MCF 10A (cell line): Measurements from ENCODE around the gene NADSYN1. TPM values are rescaled to one million over a fixed set of nuclear protein-coding genes. Genes with fewer than 3 reads are reported as not detected.
"Not testable (repeated sequence)": the region's sequence is repeated elsewhere in the genome, so short reads cannot be mapped to it uniquely, and the experiment has no call there.

Experiments
- BruUV-seq: library from RNA; stranded (reverse); fragments of 400-500 nt; replicated peaks from 2 replicates; lab custom pipeline; 2021; lab: Mats Ljungman, UMichigan
- CTCF ChIA-PET: fragments of 300-600 bp; sonication (Branson Sonifier 250); formaldehyde crosslinking; extraction: SDS; loops from one replicate; lab custom pipeline; 2021; ENCODE audit warnings: antibody characterized with exemption, inconsistent platforms; lab: Yijun Ruan, JAX
- POLR2A ChIA-PET: fragments of 300-600, 350-650 bp; sonication (Branson Sonifier 250); formaldehyde crosslinking; extraction: SDS; loops from one replicate; lab custom pipeline; 2020; ENCODE audit warnings: antibody characterized with exemption, inconsistent platforms; lab: Yijun Ruan, JAX
- DNase-seq: peaks from one replicate; pipeline ENCODE4 v3.0.0-alpha.2; 2018; ENCODE audit not compliant: unreplicated experiment
- H3K27ac Mint-ChIP-seq: one replicate; pipeline ENCODE4 v1.8.0; 2022; ENCODE audit warnings: mild to moderate bottlenecking, low read depth, mixed read lengths; ENCODE audit not compliant: unreplicated experiment
- H3K27me3 Mint-ChIP-seq: one replicate; pipeline ENCODE4 v1.8.0; 2022; ENCODE audit warnings: mixed read lengths; ENCODE audit not compliant: insufficient read depth, unreplicated experiment
- H3K36me3 Mint-ChIP-seq: one replicate; pipeline ENCODE4 v1.8.0; 2022; ENCODE audit warnings: mild to moderate bottlenecking, moderate library complexity, mixed read lengths; ENCODE audit not compliant: insufficient read depth, unreplicated experiment
- H3K4me1 Mint-ChIP-seq: one replicate; pipeline ENCODE4 v1.8.0; 2022; ENCODE audit warnings: mixed read lengths; ENCODE audit not compliant: insufficient read depth, unreplicated experiment
- H3K4me3 Mint-ChIP-seq: one replicate; pipeline ENCODE4 v1.8.0; 2022; ENCODE audit warnings: mild to moderate bottlenecking, moderate library complexity, mixed read lengths; ENCODE audit not compliant: unreplicated experiment
- H3K9me3 Mint-ChIP-seq: one replicate; pipeline ENCODE4 v1.8.0; 2022; ENCODE audit warnings: mixed read lengths; ENCODE audit not compliant: unreplicated experiment
- CTCF ChIP-seq: fragments of 200-600 bp; IDR thresholded peaks from one replicate; pipeline ENCODE4 v1.8.0; 2022; ENCODE audit warnings: antibody characterized with exemption, mild to moderate bottlenecking; ENCODE audit not compliant: unreplicated experiment
- intact Hi-C: fragments of 100-400 bp; cut with micrococcal nuclease; formaldehyde crosslinking; loops from 2 replicates; pipeline ENCODE4 v1.14.1; 2022
- total RNA-seq: library from RNA; stranded (reverse); gene quantifications from 2 replicates; pipeline ENCODE4 v1.2.3, GENCODE V29; 2022

NADSYN1 gene
- total RNA-seq, 1 experiment from 2014 or later, result 73.6 TPM

GRCh38 chr11:71530602-71531001 is 77.6 kb downstream of the NADSYN1 start:
- CTCF ChIA-PET, result no interaction called here

GRCh38 chr11:71532036-71532610 is 79.1 kb downstream of the NADSYN1 start:
- ChIA-PET CTCF (no interaction called here), POLR2A (no interaction called here)
- Mint-ChIP-seq H3K27me3 (no peaks in the 10 kb centered on the region), H3K4me1 (no peaks in the 10 kb centered on the region), H3K4me3 (no peak overlapping the region), H3K36me3 (no peaks in the 10 kb centered on the region), H3K9me3 (no peaks in the 10 kb centered on the region), H3K27ac (no peak overlapping the region)
- DNase-seq, result no peak
- intact Hi-C loops, result no loop called here
- TF ChIP-seq CTCF, result no peak
- BruUV-seq, result no TSS peak

More at GRCh38 chr11:71530602-71531001, 77.6 kb downstream of the NADSYN1 start:
- BruUV-seq, result no TSS peak
- H3K27me3 Mint-ChIP-seq, result no peaks in the 10 kb centered on the region
- H3K9me3 Mint-ChIP-seq, result no peaks in the 10 kb centered on the region
- DNase-seq, result no peak
- no peaks in the 10 kb centered on the region for H3K36me3 Mint-ChIP-seq
- POLR2A ChIA-PET, result no interaction called here
- no peak overlapping the region for H3K27ac Mint-ChIP-seq
- TF ChIP-seq CTCF, result no peak
- intact Hi-C loops, result no loop called here
- H3K4me3 Mint-ChIP-seq, result no peak overlapping the region
- H3K4me1 Mint-ChIP-seq, result no peaks in the 10 kb centered on the region

GRCh38 chr11:71534711-71535608 is 82.0 kb downstream of the NADSYN1 start:
- CTCF ChIA-PET, DNase-seq, intact Hi-C loops, H3K4me1 Mint-ChIP-seq, H3K9me3 Mint-ChIP-seq, H3K27ac Mint-ChIP-seq, H3K36me3 Mint-ChIP-seq, POLR2A ChIA-PET, H3K4me3 Mint-ChIP-seq, H3K27me3 Mint-ChIP-seq, BruUV-seq: not testable (repeated sequence)

GRCh38 chr11:71535825-71536224 is 82.8 kb downstream of the NADSYN1 start:
- no TSS peak for BruUV-seq
- no peaks in the 10 kb centered on the region for H3K27me3 Mint-ChIP-seq
- no peaks in the 10 kb centered on the region for H3K4me1 Mint-ChIP-seq
- H3K9me3 Mint-ChIP-seq, result peaks cover 5% of the 10 kb centered on the region
- POLR2A ChIA-PET, result no interaction called here
- DNase-seq, result no peak
- H3K4me3 Mint-ChIP-seq, result no peak overlapping the region
- H3K27ac Mint-ChIP-seq, result no peak overlapping the region
- H3K36me3 Mint-ChIP-seq, result no peaks in the 10 kb centered on the region
- CTCF ChIA-PET, result no interaction called here
- no peak for TF ChIP-seq CTCF
- intact Hi-C loops, result no loop called here
